K562 (cell line): Measurements from ENCODE around the gene RELA. TPM values are rescaled to one million over a fixed set of nuclear protein-coding genes. Genes with fewer than 3 reads are reported as not detected.

Source experiments
- BMI1 ChIP-seq: fragments of 150-350 bp; IDR thresholded peaks from 2 replicates; pipeline ENCODE4 v1.6.1; 2014; ENCODE audit warnings: low read length
- ETV6 ChIP-seq, 3 experiments: fragments of 150-350 bp in 1 of 3; sonication (generic) in 1 of 3; formaldehyde crosslinking in 1 of 3; IDR thresholded peaks; 2 replicates each; pipeline versions ENCODE4 v1.6.1 to v1.8.0; 2014 to 2022; ENCODE audit warnings: borderline replicate concordance in 2 of 3, low read depth in 2 of 3, antibody characterized with exemption in 1 of 3, low read length in 1 of 3, mild to moderate bottlenecking in 1 of 3, missing genetic modification reagents in 1 of 3
- FOXJ3 ChIP-seq: sonication (generic); formaldehyde crosslinking; IDR thresholded peaks from 2 replicates; pipeline ENCODE4 v1.4.0; 2020; ENCODE audit warnings: mild to moderate bottlenecking, missing genetic modification reagents
- KLF13 ChIP-seq: fragments of 450-650 bp; IDR thresholded peaks from 2 replicates; pipeline ENCODE4 v1.6.1; 2016; ENCODE audit warnings: missing genetic modification characterization, low read depth, mild to moderate bottlenecking, missing compliant biosample characterization, moderate library complexity, borderline replicate concordance
- NFE2L1 ChIP-seq: fragments of 450-650 bp; IDR thresholded peaks from 2 replicates; pipeline ENCODE4 v1.6.1; 2016; ENCODE audit warnings: missing genetic modification characterization, low read depth, mild to moderate bottlenecking, missing compliant biosample characterization, moderate library complexity, borderline replicate concordance
- POLR2AphosphoS2 ChIP-seq: IDR thresholded peaks from 2 replicates; pipeline ENCODE4 v1.6.1; 2012; ENCODE audit warnings: low read length, improper control_type of control experiment
- PTBP1 ChIP-seq: fragments of 200-400 bp; formaldehyde crosslinking; IDR thresholded peaks from 2 replicates; pipeline ENCODE4 v1.6.1; 2017; ENCODE audit warnings: low read depth, low read length
- RBM17 ChIP-seq: fragments of 200-400 bp; formaldehyde crosslinking; IDR thresholded peaks from 2 replicates; pipeline ENCODE4 v1.6.1; 2017; ENCODE audit warnings: low read depth, mild to moderate bottlenecking, low read length, borderline replicate concordance
- STAT6 ChIP-seq: sonication (generic); formaldehyde crosslinking; IDR thresholded peaks from 2 replicates; pipeline ENCODE4 v1.8.1; 2023; ENCODE audit warnings: mild to moderate bottlenecking, missing genetic modification reagents
- TBP ChIP-seq: optimal IDR thresholded peaks from 2 replicates; pipeline ENCODE3; 2011; ENCODE audit warnings: low read depth, low read length, improper control_type of control experiment
- ZBED1 ChIP-seq: IDR thresholded peaks from 2 replicates; pipeline ENCODE4 v1.6.1; 2014
- ZBTB1 ChIP-seq: sonication (generic); formaldehyde crosslinking; IDR thresholded peaks from 2 replicates; pipeline ENCODE4 v1.8.1; 2023; ENCODE audit warnings: missing genetic modification reagents, low read depth, mild to moderate bottlenecking, borderline replicate concordance
- ZFPM2 ChIP-seq: fragments of 250-450 bp; sonication (Bioruptor Pico); IDR thresholded peaks from 2 replicates; pipeline ENCODE4 v1.5.1; 2022; ENCODE audit warnings: mild to moderate bottlenecking
- ZFX ChIP-seq: sonication (generic); formaldehyde crosslinking; IDR thresholded peaks from 2 replicates; pipeline ENCODE4 v1.8.0; 2022; ENCODE audit warnings: mild to moderate bottlenecking, missing genetic modification reagents, moderate library complexity
- ZKSCAN1 ChIP-seq: fragments of 150-350 bp; IDR thresholded peaks from 2 replicates; pipeline ENCODE4 v1.6.1; 2016; ENCODE audit warnings: low read depth, low read length
- ZNF507 ChIP-seq: conservative IDR thresholded peaks from 2 replicates; pipeline ENCODE4 v1.6.1; 2017; ENCODE audit warnings: missing genetic modification characterization, missing compliant biosample characterization
- ZNF583 ChIP-seq: fragments of 250-450 bp; sonication (Bioruptor Pico); IDR thresholded peaks from 2 replicates; pipeline ENCODE4 v1.4.0; 2020
- polyA plus RNA-seq, 8 experiments: library from polyadenylated mRNA; depleted of rRNA in 4 of 8; stranded (reverse) in 5 of 8; unstranded in 3 of 8; fragments of >200 nt; fragmentation: Nextera tagmentation in 2 of 8; fragmentation: Illumina TruSeq in 1 of 8; extraction: Ambion mirVana in 2 of 8; extraction: Trizol in 1 of 8; gene quantifications; 2 replicates each; pipeline versions ENCODE4 v1.2.1 to v1.2.3, GENCODE V29; 2011 to 2014; ENCODE audit warnings: inconsistent platforms in 1 of 8, missing spikeins in 1 of 8
- total RNA-seq, 7 experiments: library from RNA; depleted of rRNA in 6 of 7; stranded (reverse); fragments of >200 nt in 6 of 7; fragmentation: Illumina TruSeq in 2 of 7; extraction: Trizol in 2 of 7; gene quantifications; 2 replicates each; pipeline versions ENCODE4 v1.2.1 to v1.2.3, GENCODE V29; 2011 to 2021; ENCODE audit warnings: low replicate concordance in 1 of 7
- TF ChIP-seq, protein P1 (sequence below): fragments of 450-650 bp; IDR thresholded peaks from 2 replicates; pipeline ENCODE4 v1.7.1; 2018; ENCODE audit warnings: mild to moderate bottlenecking, low read depth; ENCODE audit not compliant: partially characterized antibody
- TF ChIP-seq, protein P2 (sequence below): fragments of 250-450 bp; sonication (Bioruptor Pico); IDR thresholded peaks from 2 replicates; pipeline ENCODE4 v1.4.0; 2020; ENCODE audit warnings: mild to moderate bottlenecking, moderate library complexity, borderline replicate concordance

RELA gene
- total and polyA plus RNA-seq, 9 of the 15 experiments (the other 6 are each of a cell fraction or from before 2014, with no cell fraction given) = 6.0 to 67.4 (median 20.6) TPM

GRCh38 chr11:65711785-65712632 is 49.3 kb upstream of the RELA start, which contains the start of gene KAT5 (continued):
- TF ChIP-seq ZNF507 (tag) (no peak), BMI1 (no peak), ZBTB1 (CRISPR knock-in tag) (peak; percentile 19; the same call in 1 of the 2 replicates), ZBED1 (peak; percentile 44; the same call in 1 of the 2 replicates), FOXJ3 (CRISPR knock-in tag) (no peak), ZKSCAN1 (peak; percentile 59; the same call in 1 of the 2 replicates), STAT6 (no peak; the same call in 1 of the 2 replicates), PTBP1 (no peak), KLF13 (tag) (peak; percentile 72; the same call in 1 of the 2 replicates), ZFX (peak; percentile 96), ZNF583 (CRISPR knock-in tag) (peak; percentile 92), TBP (peak; percentile 91), POLR2AphosphoS2 (peak; percentile 88; the same call in 1 of the 2 replicates), ETV6 (IDR thresholded peaks at IDR 0.05; ENCODE audit: borderline replicate concordance in 1 of 2, low read depth in 2 of 2, low read length in 1 of 2) (no peak), ETV6 (CRISPR knock-in tag; IDR thresholded peaks at IDR 0.05; ENCODE audit: borderline replicate concordance) (peak; percentile 62; the same call in 1 of the 2 replicates), NFE2L1 (tag) (no peak), ZFPM2 (no peak), RBM17 (no peak)
- TF ChIP-seq, protein P1, sequence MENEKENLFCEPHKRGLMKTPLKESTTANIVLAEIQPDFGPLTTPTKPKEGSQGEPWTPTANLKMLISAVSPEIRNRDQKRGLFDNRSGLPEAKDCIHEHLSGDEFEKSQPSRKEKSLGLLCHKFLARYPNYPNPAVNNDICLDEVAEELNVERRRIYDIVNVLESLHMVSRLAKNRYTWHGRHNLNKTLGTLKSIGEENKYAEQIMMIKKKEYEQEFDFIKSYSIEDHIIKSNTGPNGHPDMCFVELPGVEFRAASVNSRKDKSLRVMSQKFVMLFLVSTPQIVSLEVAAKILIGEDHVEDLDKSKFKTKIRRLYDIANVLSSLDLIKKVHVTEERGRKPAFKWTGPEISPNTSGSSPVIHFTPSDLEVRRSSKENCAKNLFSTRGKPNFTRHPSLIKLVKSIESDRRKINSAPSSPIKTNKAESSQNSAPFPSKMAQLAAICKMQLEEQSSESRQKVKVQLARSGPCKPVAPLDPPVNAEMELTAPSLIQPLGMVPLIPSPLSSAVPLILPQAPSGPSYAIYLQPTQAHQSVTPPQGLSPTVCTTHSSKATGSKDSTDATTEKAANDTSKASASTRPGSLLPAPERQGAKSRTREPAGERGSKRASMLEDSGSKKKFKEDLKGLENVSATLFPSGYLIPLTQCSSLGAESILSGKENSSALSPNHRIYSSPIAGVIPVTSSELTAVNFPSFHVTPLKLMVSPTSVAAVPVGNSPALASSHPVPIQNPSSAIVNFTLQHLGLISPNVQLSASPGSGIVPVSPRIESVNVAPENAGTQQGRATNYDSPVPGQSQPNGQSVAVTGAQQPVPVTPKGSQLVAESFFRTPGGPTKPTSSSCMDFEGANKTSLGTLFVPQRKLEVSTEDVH = peak; percentile 95
- TF ChIP-seq, protein P2, sequence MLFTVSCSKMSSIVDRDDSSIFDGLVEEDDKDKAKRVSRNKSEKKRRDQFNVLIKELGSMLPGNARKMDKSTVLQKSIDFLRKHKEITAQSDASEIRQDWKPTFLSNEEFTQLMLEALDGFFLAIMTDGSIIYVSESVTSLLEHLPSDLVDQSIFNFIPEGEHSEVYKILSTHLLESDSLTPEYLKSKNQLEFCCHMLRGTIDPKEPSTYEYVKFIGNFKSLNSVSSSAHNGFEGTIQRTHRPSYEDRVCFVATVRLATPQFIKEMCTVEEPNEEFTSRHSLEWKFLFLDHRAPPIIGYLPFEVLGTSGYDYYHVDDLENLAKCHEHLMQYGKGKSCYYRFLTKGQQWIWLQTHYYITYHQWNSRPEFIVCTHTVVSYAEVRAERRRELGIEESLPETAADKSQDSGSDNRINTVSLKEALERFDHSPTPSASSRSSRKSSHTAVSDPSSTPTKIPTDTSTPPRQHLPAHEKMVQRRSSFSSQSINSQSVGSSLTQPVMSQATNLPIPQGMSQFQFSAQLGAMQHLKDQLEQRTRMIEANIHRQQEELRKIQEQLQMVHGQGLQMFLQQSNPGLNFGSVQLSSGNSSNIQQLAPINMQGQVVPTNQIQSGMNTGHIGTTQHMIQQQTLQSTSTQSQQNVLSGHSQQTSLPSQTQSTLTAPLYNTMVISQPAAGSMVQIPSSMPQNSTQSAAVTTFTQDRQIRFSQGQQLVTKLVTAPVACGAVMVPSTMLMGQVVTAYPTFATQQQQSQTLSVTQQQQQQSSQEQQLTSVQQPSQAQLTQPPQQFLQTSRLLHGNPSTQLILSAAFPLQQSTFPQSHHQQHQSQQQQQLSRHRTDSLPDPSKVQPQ = peak; percentile 99
